ENCODE measurements around the gene TTC7B.

DNA sequence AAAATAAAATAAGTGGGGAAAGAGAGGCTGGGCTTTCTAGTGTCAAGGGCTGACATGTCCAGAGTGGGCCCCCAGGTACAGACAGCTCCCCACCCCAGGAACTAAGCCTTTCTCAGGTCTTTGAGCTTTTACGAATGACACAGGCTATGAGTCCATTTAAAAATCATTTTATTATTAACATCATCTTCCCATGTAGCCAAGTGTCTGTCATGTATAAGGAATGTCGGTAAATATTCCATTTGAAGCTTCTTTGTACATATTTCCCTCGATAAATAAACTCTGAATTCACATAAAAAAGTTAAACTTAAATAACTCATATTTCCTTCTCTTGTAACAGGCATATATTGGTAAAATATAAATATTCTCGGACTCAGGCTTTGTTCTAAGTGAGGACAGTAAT, 275.8 kb downstream of the TTC7B start:
- TF ChIP-seq, protein P1, sequence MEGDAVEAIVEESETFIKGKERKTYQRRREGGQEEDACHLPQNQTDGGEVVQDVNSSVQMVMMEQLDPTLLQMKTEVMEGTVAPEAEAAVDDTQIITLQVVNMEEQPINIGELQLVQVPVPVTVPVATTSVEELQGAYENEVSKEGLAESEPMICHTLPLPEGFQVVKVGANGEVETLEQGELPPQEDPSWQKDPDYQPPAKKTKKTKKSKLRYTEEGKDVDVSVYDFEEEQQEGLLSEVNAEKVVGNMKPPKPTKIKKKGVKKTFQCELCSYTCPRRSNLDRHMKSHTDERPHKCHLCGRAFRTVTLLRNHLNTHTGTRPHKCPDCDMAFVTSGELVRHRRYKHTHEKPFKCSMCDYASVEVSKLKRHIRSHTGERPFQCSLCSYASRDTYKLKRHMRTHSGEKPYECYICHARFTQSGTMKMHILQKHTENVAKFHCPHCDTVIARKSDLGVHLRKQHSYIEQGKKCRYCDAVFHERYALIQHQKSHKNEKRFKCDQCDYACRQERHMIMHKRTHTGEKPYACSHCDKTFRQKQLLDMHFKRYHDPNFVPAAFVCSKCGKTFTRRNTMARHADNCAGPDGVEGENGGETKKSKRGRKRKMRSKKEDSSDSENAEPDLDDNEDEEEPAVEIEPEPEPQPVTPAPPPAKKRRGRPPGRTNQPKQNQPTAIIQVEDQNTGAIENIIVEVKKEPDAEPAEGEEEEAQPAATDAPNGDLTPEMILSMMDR (IDR thresholded peaks at IDR 0.05; ENCODE audit: insufficient read depth, low read length): no peak
- no peak for TF ChIP-seq GABPA (IDR thresholded peaks at IDR 0.05; ENCODE audit: low read depth)

Data from HL-60 (cell line).